Esophagus (tissue), 2 donors: ENCODE data around the gene ZDBF2. TPM values are rescaled to one million over a fixed set of nuclear protein-coding genes. Genes with fewer than 3 reads are reported as not detected.

Source experiments
- polyA plus RNA-seq, 2 donors: library from polyadenylated mRNA; stranded (reverse); fragments of 200-250 nt; gene quantifications; one replicate each; pipeline ENCODE4 v1.2.3, GENCODE V29; 2013
- donor health status: healthy with polysubstance abuse.
- donor health status: Bipolar disorder and iron deficiency.

ZDBF2 gene
- polyA plus RNA-seq, 2 donors: 0.61 to 0.88 TPM

Other genes starting within 250 kb of the ZDBF2 start
- 1 to 10 TPM; 1.7 to 3.4 TPM for gene INO80D, start 188.5 kb upstream of the ZDBF2 start, polyA plus RNA-seq
- 10 to 100 TPM; 20.7 to 40.9 TPM for gene NDUFS1, start 115.2 kb upstream of the ZDBF2 start, polyA plus RNA-seq
- 1,000 to 10,000 TPM in 1 of 2 donors, 100 to 1,000 TPM in 1; 803 to 1,031 TPM for gene EEF1B2, start 114.8 kb upstream of the ZDBF2 start, polyA plus RNA-seq
- gene ADAM23, start 168.9 kb downstream of the ZDBF2 start, polyA plus RNA-seq: 1 to 10 TPM; 1.6 to 2.3 TPM